Measurements from ENCODE around the gene TPX2. TPM values are rescaled to one million over a fixed set of nuclear protein-coding genes. Genes with fewer than 3 reads are reported as not detected.

The TPX2 gene
- total and polyA plus RNA-seq, 2 donors (not counting 3 experiments of a cell fraction or from before 2014, with no cell fraction given): 24.8 to 114 TPM

- no peaks in the 10 kb centered on the region for H3K9me3 ChIP-seq (replicated peaks; ENCODE audit: control insufficient read depth, insufficient read depth, low read length)
- peak; percentile 94 for FAIRE-seq
- H4K20me1 ChIP-seq (replicated peaks; ENCODE audit: control insufficient read depth, extremely low read depth, insufficient read depth, low read length): no peaks in the 10 kb centered on the region
- H3K36me3 ChIP-seq (ENCODE audit: control insufficient read depth in 2 of 2, extremely low read depth in 1 of 2, insufficient read depth in 2 of 2, low read length in 2 of 2): no peaks in the 10 kb centered on the region
- peaks cover 22% of the 10 kb centered on the region for H3K4me1 ChIP-seq (ENCODE audit: control insufficient read depth, extremely low read depth, insufficient read depth, low read length)
- peak overlapping the region; percentile 53 for H2AFZ ChIP-seq (ENCODE audit: low read depth, low read length)
- DNase-seq (ENCODE audit: low read depth, low spot score): peak; percentile 62
- POLR2A ChIA-PET: no interaction called here
- no peaks in the 10 kb centered on the region for H3K27me3 ChIP-seq (ENCODE audit: control insufficient read depth in 2 of 2, insufficient read depth in 2 of 2, low read length in 2 of 2)
- H3K9me1 ChIP-seq (replicated peaks; ENCODE audit: control insufficient read depth, extremely low read depth, insufficient read depth, low read length): no peaks in the 10 kb centered on the region
- dilution Hi-C loops (cut with MboI; ENCODE audit: extremely low pct_ligation_motif_present, low sequenced_read_pairs): no loop called here
- H3K4me3 ChIP-seq (replicated peaks in 1 of 3; ENCODE audit: insufficient read depth in 1 of 3, low read depth in 1 of 3, low read length in 3 of 3): no peak overlapping the region
- intact Hi-C loops (cut with micrococcal nuclease): loop anchor here (1.0 kb wide), 8 partner anchors 11 to 830 kb away; partner anchors contain the start of gene PDRG1
- H3K79me2 ChIP-seq (ENCODE audit: control insufficient read depth, insufficient read depth, low read length): no peaks in the 10 kb centered on the region
- no TSS peak for BruUV-seq (replicated peaks)
- peak overlapping the region; percentile 26 for H3K27ac ChIP-seq (ENCODE audit: insufficient read depth, low read depth, low read length)
- TF ChIP-seq CTCF (IDR thresholded peaks at IDR 0.05; ENCODE audit: extremely low read depth in 1 of 2, insufficient read depth in 1 of 2, low read depth in 1 of 2, low read length in 2 of 2) (peak; percentile 96 to 97), POLR2AphosphoS5 (IDR thresholded peaks at IDR 0.05; ENCODE audit: insufficient read depth, low read depth, low read length) (no peak)
- CTCF ChIA-PET: interaction anchor here (0.7 to 25.3 kb wide), 19 partner anchors 8 to 956 kb away, joined by 3 to 619 read pairs (median 4); partner anchors contain the start of genes FOXS1 and PDRG1
- H3K9ac ChIP-seq (replicated peaks; ENCODE audit: extremely low read depth, insufficient read depth, low read length): no peak overlapping the region
- no peak overlapping the region for H3K4me2 ChIP-seq (ENCODE audit: insufficient read depth, low read length)
Observed at GRCh38 chr20:31822421-31823330, 83.6 kb downstream of the TPX2 start.

Data from endothelial cell of umbilical vein (primary cell).